Urinary bladder (tissue), 4 donors: Measurements from ENCODE around the gene POGLUT2. TPM values are rescaled to one million over a fixed set of nuclear protein-coding genes. Genes with fewer than 3 reads are reported as not detected.

Experiments
- DNase-seq: peaks from one replicate; pipeline ENCODE4 v3.0.0-alpha.2; 2015; ENCODE audit errors: extremely low spot score
- H3K27ac ChIP-seq: one replicate; pipeline ENCODE4 v1.5.1; 2013; ENCODE audit warnings: low read depth, mild to moderate bottlenecking, moderate library complexity
- H3K36me3 ChIP-seq: one replicate; pipeline ENCODE4 v1.6.1; 2013; ENCODE audit warnings: mild to moderate bottlenecking, moderate library complexity; ENCODE audit not compliant: insufficient read depth
- H3K4me1 ChIP-seq: one replicate; pipeline ENCODE4 v1.6.1; 2013; ENCODE audit warnings: mild to moderate bottlenecking, moderate library complexity; ENCODE audit not compliant: insufficient read depth
- H3K4me3 ChIP-seq: one replicate; pipeline ENCODE4 v1.5.1; 2013; ENCODE audit warnings: low read depth, low read length
- WGBS: extraction: QIAGEN DNeasy Blood & Tissue Kit; methylation state at CpG from one replicate; pipeline ENCODE4 v1.1.7; 2013; 5-methylcytosine and 5-hydroxymethylcytosine counted together
- polyA plus RNA-seq: library from polyadenylated mRNA; stranded (reverse); fragments of 200-250 nt; gene quantifications from one replicate; pipeline ENCODE4 v1.2.3, GENCODE V29; 2013
- total RNA-seq: library from RNA; depleted of rRNA; stranded (reverse); fragments of >200 nt; gene quantifications from one replicate; pipeline ENCODE4 v1.2.3, GENCODE V29; 2014
- donor health status: healthy with polysubstance abuse.
- donor health status: healthy.

Gene POGLUT2
- 35.5 TPM for total RNA-seq
- 11.4 TPM for polyA plus RNA-seq

DNA sequence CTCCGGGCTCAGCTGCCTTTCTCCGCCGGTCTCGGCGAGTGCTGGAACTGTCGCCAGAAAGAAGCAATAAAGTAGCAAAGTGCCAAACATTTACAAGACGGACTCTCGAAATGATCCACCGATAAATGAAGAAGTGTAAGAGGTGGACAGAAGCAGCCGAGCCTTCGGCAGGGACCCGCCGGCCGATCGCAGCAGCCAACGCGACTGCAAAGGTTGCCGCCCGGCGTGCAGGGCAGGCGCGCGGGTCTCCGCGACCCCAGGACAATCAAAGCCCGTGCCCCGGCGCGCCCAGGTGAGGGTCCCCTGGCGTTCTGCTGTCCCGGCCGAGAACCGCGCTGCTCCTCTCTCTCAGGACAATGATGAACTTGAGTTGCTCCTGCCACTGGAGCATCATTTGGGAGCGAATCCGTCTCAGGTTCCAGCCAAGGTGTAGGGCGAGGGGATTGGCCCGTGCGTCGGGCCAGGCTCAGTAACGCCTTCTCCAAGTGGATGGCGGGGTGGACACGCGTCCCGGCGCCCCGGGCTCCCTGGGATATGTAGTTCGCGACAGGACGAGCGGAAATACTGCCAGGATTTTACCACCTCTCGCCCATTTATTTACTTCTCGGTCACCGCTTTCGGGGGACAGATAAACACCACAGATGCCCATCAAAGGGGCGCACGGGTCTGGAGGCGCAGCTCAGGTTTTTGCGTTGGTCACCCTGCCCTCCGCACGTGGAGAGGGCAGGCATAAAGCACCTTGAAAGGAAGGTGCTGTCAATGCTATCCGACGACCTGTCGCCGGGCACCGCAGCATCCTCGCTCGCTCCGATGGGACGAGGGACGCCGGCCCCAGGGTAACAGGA is at the start of gene POGLUT2, which contains the start of gene BIVM:
Gene POGLUT2, minus strand, starts transcription at position 396 of the 845 bp plus-strand sequence. Its CDS starts 306 bp downstream, at position 90.
Gene BIVM, plus strand, starts transcription at position 539 of the 845 bp plus-strand sequence. CDS start 8,149 bp downstream, outside the sequence.
- under 1% methylated on average over 72 of the region's 72 CpGs for WGBS
- H3K4me3 ChIP-seq: peak within 1 kb of the TSS; percentile 90
- peaks cover 1% of the 10 kb centered on the region for H3K36me3 ChIP-seq
- peak within 1 kb of the TSS; percentile 18 for H3K27ac ChIP-seq
- H3K4me1 ChIP-seq: no peaks in the 10 kb centered on the region
- peak; percentile 85 for DNase-seq

DNA sequence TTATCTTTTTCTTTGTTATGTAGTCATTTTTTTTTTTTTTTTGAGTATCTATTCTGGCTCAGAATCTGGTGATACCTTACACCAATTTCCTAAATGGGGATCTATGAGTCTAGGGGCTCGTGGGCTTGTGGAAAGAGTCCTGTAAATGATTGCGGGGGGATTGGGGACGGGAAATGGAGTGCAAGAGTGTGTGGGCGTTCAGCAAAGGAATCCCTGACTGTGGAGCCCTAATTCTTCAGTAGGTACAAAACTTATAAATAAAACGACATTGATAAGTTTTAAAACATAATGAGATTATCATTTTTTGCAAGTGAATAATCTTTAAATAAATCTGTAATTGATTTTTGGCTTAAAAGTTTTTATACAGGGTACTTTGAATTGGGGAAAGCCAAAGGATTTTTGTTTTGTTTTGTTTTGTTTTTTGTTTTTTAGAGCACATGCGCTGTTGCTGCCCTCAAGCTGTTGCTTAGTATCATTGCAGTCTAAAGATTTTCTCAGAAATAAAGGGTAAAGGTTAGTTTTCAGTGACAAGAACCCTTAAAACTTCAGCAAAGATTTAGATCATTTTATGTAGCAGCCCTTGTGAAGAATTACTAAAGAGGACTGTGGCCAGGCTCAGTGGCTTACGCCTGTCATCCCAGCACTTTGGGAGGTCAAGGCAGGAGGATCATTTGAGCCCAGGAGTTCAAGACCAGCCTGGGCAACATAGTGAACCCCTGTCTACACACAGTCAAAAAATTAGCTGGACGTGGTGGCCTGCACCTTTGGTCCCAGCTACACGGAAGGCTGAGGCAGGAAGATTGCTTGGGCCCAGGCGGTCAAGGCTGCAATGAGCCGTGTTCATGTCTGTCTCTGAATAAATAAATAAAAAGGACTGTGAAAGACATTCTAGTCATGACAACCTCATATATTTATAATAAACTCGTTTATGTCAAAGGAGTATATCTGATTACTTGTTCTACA is 48.8 kb upstream of the POGLUT2 start:
- 20% methylated on average over 12 of the region's 12 CpGs for WGBS
- Histone ChIP-seq H3K36me3 (no peaks in the 10 kb centered on the region), H3K27ac (no peak overlapping the region), H3K4me3 (peak overlapping the region; percentile 19), H3K4me1 (peaks cover 1% of the 10 kb centered on the region)
- DNase-seq: no peak

- peak overlapping the region; percentile 81 for H3K4me3 ChIP-seq
- peak; percentile 26 for DNase-seq
- H3K4me1 ChIP-seq: peaks cover 1% of the 10 kb centered on the region
- WGBS: under 1% methylated on average over 31 of the region's 31 CpGs
- no peaks in the 10 kb centered on the region for H3K36me3 ChIP-seq
- peak overlapping the region; percentile 92 for H3K27ac ChIP-seq
Observed at GRCh38 chr13:102846261-102847015, 47.7 kb upstream of the POGLUT2 start.

DNA sequence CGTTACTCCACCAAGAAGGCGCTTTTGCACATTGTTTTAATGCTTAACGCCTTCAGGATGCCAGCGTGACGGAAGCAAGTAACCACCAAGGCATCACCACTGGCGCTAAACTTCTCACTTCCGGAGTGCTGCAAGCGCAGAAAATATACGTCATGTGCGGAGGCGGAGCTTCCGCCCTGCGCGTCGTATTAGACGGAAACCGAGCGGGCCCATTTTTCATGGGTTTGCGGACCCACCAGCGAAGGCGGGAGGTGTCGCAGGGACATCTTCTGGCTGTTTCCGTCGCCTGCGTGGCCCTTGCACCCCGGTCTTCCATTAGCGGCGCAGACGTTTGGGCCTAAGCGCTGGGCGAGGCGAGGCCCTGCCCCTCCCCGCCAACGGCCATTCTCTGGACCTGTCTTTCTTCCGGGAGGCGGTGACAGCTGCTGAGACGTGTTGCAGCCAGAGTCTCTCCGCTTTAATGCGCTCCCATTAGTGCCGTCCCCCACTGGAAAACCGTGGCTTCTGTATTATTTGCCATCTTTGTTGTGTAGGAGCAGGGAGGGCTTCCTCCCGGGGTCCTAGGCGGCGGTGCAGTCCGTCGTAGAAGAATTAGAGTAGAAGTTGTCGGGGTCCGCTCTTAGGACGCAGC is 47.0 kb upstream of the POGLUT2 start, which contains the start of gene ERCC5:
Gene ERCC5, plus strand, starts transcription at position 403 of the 631 bp plus-strand sequence. CDS start 235 bp downstream, outside the sequence.
- WGBS: under 1% methylated on average over 49 of the region's 49 CpGs
- peak; percentile 89 for DNase-seq
- peak within 1 kb of the TSS; percentile 81 for H3K4me3 ChIP-seq
- H3K27ac ChIP-seq: peak within 1 kb of the TSS; percentile 92
- H3K4me1 ChIP-seq: peaks cover 1% of the 10 kb centered on the region
- no peaks in the 10 kb centered on the region for H3K36me3 ChIP-seq

GRCh38 chr13:102845289-102845629 is 46.5 kb upstream of the POGLUT2 start:
- Histone ChIP-seq H3K4me1 (peaks cover 1% of the 10 kb centered on the region), H3K27ac (peak overlapping the region; percentile 89), H3K4me3 (peak overlapping the region; percentile 81), H3K36me3 (no peaks in the 10 kb centered on the region)
- no peak for DNase-seq
- WGBS: under 1% methylated on average over 13 of the region's 13 CpGs

DNA sequence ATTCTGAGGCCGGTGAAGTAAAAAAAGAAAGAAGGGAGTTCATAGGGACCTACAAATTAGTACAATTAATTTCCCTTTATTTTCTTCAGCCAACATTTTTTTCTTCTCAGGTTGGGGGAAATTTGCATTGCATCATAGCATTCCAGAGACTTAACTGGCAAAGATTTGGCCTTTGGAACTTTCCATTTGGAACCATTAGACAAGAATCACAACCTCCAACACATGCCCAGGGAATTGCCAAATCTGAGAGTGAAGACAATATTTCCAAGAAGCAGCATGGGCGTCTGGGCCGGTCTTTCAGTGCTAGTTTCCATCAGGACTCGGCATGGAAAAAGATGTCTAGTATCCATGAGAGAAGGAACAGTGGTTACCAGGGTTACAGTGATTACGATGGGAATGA is 40.7 kb upstream of the POGLUT2 start:
- 91% methylated on average over 5 of the region's 5 CpGs for WGBS
- peaks cover 2% of the 10 kb centered on the region for H3K36me3 ChIP-seq
- no peaks in the 10 kb centered on the region for H3K4me1 ChIP-seq
- no peak overlapping the region for H3K27ac ChIP-seq
- DNase-seq: no peak
- H3K4me3 ChIP-seq: no peak overlapping the region

- DNase-seq: no peak
- Histone ChIP-seq H3K4me3 (no peak overlapping the region), H3K27ac (no peak overlapping the region), H3K36me3 (peaks cover 2% of the 10 kb centered on the region), H3K4me1 (no peaks in the 10 kb centered on the region)
- 47% methylated on average over 4 of the region's 4 CpGs for WGBS
Observed at GRCh38 chr13:102838982-102839381, 40.2 kb upstream of the POGLUT2 start.

GRCh38 chr13:102838273-102838672 is 39.5 kb upstream of the POGLUT2 start:
- no peak for DNase-seq
- WGBS: 61% methylated on average over 1 of the region's 1 CpG
- Histone ChIP-seq H3K36me3 (peaks cover 2% of the 10 kb centered on the region), H3K4me1 (no peaks in the 10 kb centered on the region), H3K4me3 (no peak overlapping the region), H3K27ac (no peak overlapping the region)

- WGBS: 82% methylated on average over 4 of the region's 4 CpGs
- peaks cover 2% of the 10 kb centered on the region for H3K36me3 ChIP-seq
- H3K4me1 ChIP-seq: no peaks in the 10 kb centered on the region
Observed at GRCh38 chr13:102836471-102836870, 37.7 kb upstream of the POGLUT2 start.

GRCh38 chr13:102830646-102831045 is 31.9 kb upstream of the POGLUT2 start:
- 49% methylated on average over 4 of the region's 4 CpGs for WGBS
- Histone ChIP-seq H3K4me1 (no peaks in the 10 kb centered on the region), H3K4me3 (no peak overlapping the region), H3K36me3 (no peaks in the 10 kb centered on the region), H3K27ac (no peak overlapping the region)
- DNase-seq: no peak

More at GRCh38 chr13:102836471-102836870, 37.7 kb upstream of the POGLUT2 start:
- Histone ChIP-seq H3K4me3 (no peak overlapping the region), H3K27ac (no peak overlapping the region)
- no peak for DNase-seq

GRCh38 chr13:102825921-102826706 is 27.3 kb upstream of the POGLUT2 start:
- WGBS: 84% methylated on average over 8 of the region's 8 CpGs
- peaks cover 5% of the 10 kb centered on the region for H3K36me3 ChIP-seq

GRCh38 chr13:102825400-102825799 is 26.6 kb upstream of the POGLUT2 start:
- Histone ChIP-seq H3K4me1 (no peaks in the 10 kb centered on the region), H3K4me3 (no peak overlapping the region), H3K36me3 (peaks cover 5% of the 10 kb centered on the region), H3K27ac (no peak overlapping the region)
- DNase-seq: no peak
- WGBS: 94% methylated on average over 4 of the region's 4 CpGs

More at GRCh38 chr13:102825921-102826706, 27.3 kb upstream of the POGLUT2 start:
- DNase-seq: no peak
- Histone ChIP-seq H3K4me1 (no peaks in the 10 kb centered on the region), H3K27ac (no peak overlapping the region), H3K4me3 (no peak overlapping the region)
